IMR-90 (cell line): ENCODE results near the gene CXCL16. TPM values are rescaled to one million over a fixed set of nuclear protein-coding genes. Genes with fewer than 3 reads are reported as not detected.

Experiments used
- ATAC-seq: fragments of 200-7000 bp; cut with Tn5 transposase; 2 replicates; pipeline ENCODE4 v1.9.1; 2020; ENCODE audit warnings: low read depth, mild to moderate bottlenecking, moderate library complexity
- BruUV-seq: library from RNA; stranded (reverse); fragments of 400-500 nt; replicated peaks from 2 replicates; lab custom pipeline; 2021; lab: Mats Ljungman, UMichigan
- CTCF ChIA-PET: fragments of 300-600 bp; formaldehyde crosslinking; extraction: SDS; loops from one replicate; lab custom pipeline; 2021; ENCODE audit warnings: antibody characterized with exemption; lab: Yijun Ruan, JAX
- POLR2A ChIA-PET: fragments of 300-600 bp; sonication (Branson Sonifier 250); formaldehyde crosslinking; loops from one replicate; lab custom pipeline; 2022; ENCODE audit warnings: antibody characterized with exemption; ENCODE audit not compliant: unreplicated experiment; lab: Charles Lee
- DNase-seq: peaks from one replicate; pipeline ENCODE4 v3.0.0; 2013
- H2AFZ ChIP-seq: replicated peaks from 2 replicates; pipeline ENCODE3; 2013; ENCODE audit warnings: low read length, mild to moderate bottlenecking; ENCODE audit not compliant: poor library complexity
- H2AK5ac ChIP-seq: 2 replicates; pipeline ENCODE4 v1.6.1; 2013; ENCODE audit warnings: low read depth, low read length, inconsistent platforms
- H2AK9ac ChIP-seq: replicated peaks from 2 replicates; pipeline ENCODE3; 2013; ENCODE audit warnings: mild to moderate bottlenecking, low read depth, low read length, moderate library complexity; ENCODE audit not compliant: poor library complexity
- H2BK120ac ChIP-seq: 2 replicates; pipeline ENCODE4 v1.6.1; 2013; ENCODE audit warnings: low read depth, low read length, inconsistent platforms
- H2BK15ac ChIP-seq: 3 replicates; pipeline ENCODE4 v1.6.1; 2013; ENCODE audit warnings: low read depth, low read length, inconsistent platforms
- H2BK20ac ChIP-seq: 2 replicates; pipeline ENCODE4 v1.6.1; 2013; ENCODE audit warnings: low read depth, mild to moderate bottlenecking, inconsistent platforms, low read length, moderate library complexity
- H2BK5ac ChIP-seq: 2 replicates; pipeline ENCODE4 v1.6.1; 2013; ENCODE audit warnings: mild to moderate bottlenecking, low read depth, low read length, inconsistent platforms; ENCODE audit not compliant: poor library complexity, severe bottlenecking
- H3K14ac ChIP-seq: replicated peaks from 2 replicates; pipeline ENCODE4 v1.6.1; 2013; ENCODE audit warnings: low read depth, low read length, inconsistent platforms
- H3K18ac ChIP-seq: 2 replicates; pipeline ENCODE4 v1.6.1; 2013; ENCODE audit warnings: low read depth, low read length, control low read depth
- H3K23ac ChIP-seq: 2 replicates; pipeline ENCODE4 v1.6.1; 2013; ENCODE audit warnings: low read depth, low read length, inconsistent platforms
- H3K27ac ChIP-seq: 2 replicates; pipeline ENCODE4 v1.5.1; 2013; ENCODE audit warnings: mild to moderate bottlenecking, control low read depth, low read length; ENCODE audit not compliant: insufficient read depth
- H3K27me3 ChIP-seq: 2 replicates; pipeline ENCODE4 v1.6.1; 2013; ENCODE audit warnings: low read length; ENCODE audit not compliant: control insufficient read depth, insufficient read depth
- H3K36me3 ChIP-seq: 2 replicates; pipeline ENCODE4 v1.6.1; 2013; ENCODE audit warnings: low read length, mixed read lengths; ENCODE audit not compliant: control insufficient read depth, insufficient read depth
- H3K4ac ChIP-seq: 2 replicates; pipeline ENCODE4 v1.6.1; 2013; ENCODE audit warnings: low read depth, low read length, inconsistent platforms
- H3K4me1 ChIP-seq: 2 replicates; pipeline ENCODE4 v1.6.1; 2013; ENCODE audit warnings: low read length, mixed read lengths; ENCODE audit not compliant: control insufficient read depth, insufficient read depth
- H3K4me2 ChIP-seq: 2 replicates; pipeline ENCODE4 v1.6.1; 2013; ENCODE audit warnings: low read depth, mild to moderate bottlenecking, control low read depth, low read length, moderate library complexity
- H3K4me3 ChIP-seq: 2 replicates; pipeline ENCODE4 v1.5.1; 2013; ENCODE audit warnings: low read depth, mild to moderate bottlenecking, control low read depth, low read length, moderate library complexity; ENCODE audit not compliant: insufficient read depth
- H3K56ac ChIP-seq: 2 replicates; pipeline ENCODE4 v1.6.1; 2013; ENCODE audit warnings: low read length, inconsistent platforms; ENCODE audit not compliant: insufficient read depth; ENCODE audit errors: extremely low read depth
- H3K79me1 ChIP-seq, 2 experiments: 2 replicates each; pipeline ENCODE4 v1.6.1; 2013; ENCODE audit warnings: low read length in 2 of 2, inconsistent platforms in 1 of 2, low read depth in 1 of 2
- H3K9ac ChIP-seq: 2 replicates; pipeline ENCODE4 v1.6.1; 2013; ENCODE audit warnings: low read depth, low read length, control low read depth
- H3K9me1 ChIP-seq: 2 replicates; pipeline ENCODE4 v1.6.1; 2013; ENCODE audit warnings: low read length, inconsistent platforms; ENCODE audit not compliant: insufficient read depth
- H3K9me3 ChIP-seq: 2 replicates; pipeline ENCODE4 v1.6.1; 2013; ENCODE audit warnings: low read length; ENCODE audit not compliant: control insufficient read depth, insufficient read depth
- H4K20me1 ChIP-seq: 2 replicates; pipeline ENCODE4 v1.6.1; 2013; ENCODE audit warnings: low read length, inconsistent platforms; ENCODE audit not compliant: insufficient read depth
- H4K5ac ChIP-seq: 2 replicates; pipeline ENCODE4 v1.6.1; 2013; ENCODE audit warnings: mild to moderate bottlenecking, low read depth, low read length, control low read depth
- H4K8ac ChIP-seq, 2 experiments: 2 replicates each; pipeline ENCODE4 v1.6.1; 2013; ENCODE audit warnings: low read depth in 2 of 2, low read length in 2 of 2, control low read depth in 1 of 2, inconsistent platforms in 1 of 2
- H4K91ac ChIP-seq: 2 replicates; pipeline ENCODE4 v1.6.1; 2013; ENCODE audit warnings: low read depth, low read length, inconsistent platforms; ENCODE audit not compliant: insufficient read depth
- BHLHE40 ChIP-seq: fragments of 150-350 bp; IDR thresholded peaks from 2 replicates; pipeline ENCODE4 v1.6.1; 2016; ENCODE audit warnings: mild to moderate bottlenecking, low read depth, low read length
- CHD1 ChIP-seq: IDR thresholded peaks from 2 replicates; pipeline ENCODE4 v1.6.1; 2012; ENCODE audit warnings: low read depth, low read length, improper control_type of control experiment
- CTCF ChIP-seq: conservative IDR thresholded peaks from 2 replicates; pipeline ENCODE4 v1.5.1; 2012; ENCODE audit warnings: mild to moderate bottlenecking, low read depth, low read length, improper control_type of control experiment
- MXI1 ChIP-seq: IDR thresholded peaks from 2 replicates; pipeline ENCODE4 v1.6.1; 2012; ENCODE audit warnings: low read depth, mild to moderate bottlenecking, low read length, moderate library complexity, borderline replicate concordance
- NFE2L2 ChIP-seq: fragments of 150-350 bp; IDR thresholded peaks from 2 replicates; pipeline ENCODE4 v1.6.1; 2016; ENCODE audit warnings: low read depth, mild to moderate bottlenecking, low read length
- POLR2A ChIP-seq: IDR thresholded peaks from 2 replicates; pipeline ENCODE4 v1.6.1; 2012; ENCODE audit warnings: mild to moderate bottlenecking, low read depth, low read length
- RAD21 ChIP-seq: IDR thresholded peaks from 2 replicates; pipeline ENCODE4 v1.6.1; 2012; ENCODE audit warnings: low read length, improper control_type of control experiment
- SMC3 ChIP-seq: fragments of 150-350 bp; IDR thresholded peaks from 2 replicates; pipeline ENCODE4 v1.6.1; 2016; ENCODE audit warnings: low read depth, mild to moderate bottlenecking, antibody characterized with exemption, low read length, moderate library complexity
- USF2 ChIP-seq: fragments of 150-350 bp; IDR thresholded peaks from 2 replicates; pipeline ENCODE4 v1.6.1; 2017; ENCODE audit warnings: mild to moderate bottlenecking, antibody characterized with exemption, low read length, low read depth
- WGBS, 2 experiments: methylation state at CpG; one replicate each; pipeline versions ENCODE4 v1.1.5 to v1.1.7; 2013; ENCODE audit warnings: missing lambda C conversion rate in 2 of 2; ENCODE audit not compliant: insufficient read length in 1 of 2; ENCODE audit errors: extremely low coverage in 2 of 2; 5-methylcytosine and 5-hydroxymethylcytosine counted together
- dilution Hi-C: fragments of 300-500 bp; cut with HindIII; formaldehyde crosslinking; loops from one replicate; pipeline ENCODE4 v1.14.3; 2018; ENCODE audit warnings: low sequenced_read_pairs; ENCODE audit not compliant: unreplicated experiment
- in situ Hi-C: fragments of 300-500 bp; cut with MboI; formaldehyde crosslinking; loops from 3 replicates; pipeline ENCODE4 v1.14.3; 2019; ENCODE audit warnings: low sequenced_read_pairs, inconsistent platforms, mixed read lengths
- intact Hi-C: fragments of 100-400 bp; cut with micrococcal nuclease; formaldehyde crosslinking; loops from 2 replicates; pipeline ENCODE4 v1.10.0; 2022
- polyA plus RNA-seq, 3 experiments: library from polyadenylated mRNA; depleted of rRNA; stranded (reverse); fragments of >200 nt; gene quantifications; 2 replicates each; pipeline ENCODE4 v1.2.3, GENCODE V29; 2012; ENCODE audit warnings: low replicate concordance in 1 of 3
- total RNA-seq: library from RNA; depleted of rRNA; stranded (reverse); fragments of >200 nt; gene quantifications from 2 replicates; pipeline ENCODE4 v1.2.3, GENCODE V29; 2012

Gene CXCL16
- total and polyA plus RNA-seq, 2 of the 4 experiments (the other 2 are of a cell fraction), result 0.36 to 1.6 TPM

- ATAC-seq, result no peak
Measured at GRCh38 chr17:4740584-4740983, 856 bp upstream of the CXCL16 start.

More at GRCh38 chr17:4740584-4740983, 856 bp upstream of the CXCL16 start:
- no peak overlapping the region for H4K8ac ChIP-seq
- dilution Hi-C loops (no loop called here), intact Hi-C loops (no loop called here), in situ Hi-C loops (no loop called here)
- TF ChIP-seq USF2 (no peak), RAD21 (no peak), MXI1 (no peak), BHLHE40 (no peak), CHD1 (no peak), CTCF (no peak), POLR2A (no peak), SMC3 (no peak), NFE2L2 (no peak)
- no peak overlapping the region for H3K14ac ChIP-seq
- peak overlapping the region; percentile 41 for H2AFZ ChIP-seq
- H3K36me3 ChIP-seq, result no peaks in the 10 kb centered on the region
- H2BK15ac ChIP-seq, result no peak overlapping the region
- no peak overlapping the region for H3K4ac ChIP-seq
- H2BK5ac ChIP-seq, result no peak overlapping the region
- peaks cover 8% of the 10 kb centered on the region; the same call in 1 of the 2 replicates for H3K4me1 ChIP-seq
- no peak for DNase-seq
- no peak overlapping the region for H2BK20ac ChIP-seq
- H3K4me2 ChIP-seq, result no peak overlapping the region
- no peak overlapping the region for H3K27ac ChIP-seq
- no peak overlapping the region for H2BK120ac ChIP-seq
- BruUV-seq, result no TSS peak
- H2AK5ac ChIP-seq, result no peak overlapping the region
- no peak overlapping the region for H3K18ac ChIP-seq
- no peaks in the 10 kb centered on the region for H3K9me1 ChIP-seq
- no peak overlapping the region for H4K91ac ChIP-seq
- no peaks in the 10 kb centered on the region for H3K79me1 ChIP-seq
- no peak overlapping the region for H3K23ac ChIP-seq
- CTCF ChIA-PET, result no interaction called here
- H4K5ac ChIP-seq, result no peak overlapping the region
- WGBS, 2 experiments, result 100% methylated on average over 3 of the region's 8 CpGs; no CpG with 5 or more reads in 1 of the 2 experiments
- H3K27me3 ChIP-seq, result peaks cover 69% of the 10 kb centered on the region
- no peak overlapping the region for H3K9ac ChIP-seq
- no peak overlapping the region for H3K4me3 ChIP-seq
- no peaks in the 10 kb centered on the region for H3K9me3 ChIP-seq
- H2AK9ac ChIP-seq, result peak overlapping the region; percentile 72
- POLR2A ChIA-PET, result no interaction called here
- H4K20me1 ChIP-seq, result no peaks in the 10 kb centered on the region
- H3K56ac ChIP-seq, result no peak overlapping the region
